Activated T-helper 2 cell treated with anti-CD3 and anti-CD28 coated beads, Interferon-gamma antibody, Interleukin-2, Interleukin-4, amounts not matched to agents 10 μg/mL and 5 μg/mL and 100 μg/mL, durations not matched to agents 14 hours and 24 hours and 36 hours (primary cell): ENCODE results near the gene PSMG4. TPM values are rescaled to one million over a fixed set of nuclear protein-coding genes. Genes with fewer than 3 reads are reported as not detected.

Experiments
- DNase-seq: peaks from one replicate; pipeline ENCODE4 v3.0.0; 2021; ENCODE audit warnings: low spot score
- H3K27ac Mint-ChIP-seq: one replicate; pipeline ENCODE4 v1.8.0; 2021; ENCODE audit warnings: mixed read lengths
- H3K27me3 Mint-ChIP-seq: one replicate; pipeline ENCODE4 v1.8.0; 2021; ENCODE audit warnings: low read depth, mixed read lengths
- H3K36me3 Mint-ChIP-seq: one replicate; pipeline ENCODE4 v1.8.0; 2021; ENCODE audit warnings: low read depth, mixed read lengths
- H3K4me1 Mint-ChIP-seq: one replicate; pipeline ENCODE4 v1.8.0; 2021; ENCODE audit warnings: low read depth, mixed read lengths
- H3K4me3 Mint-ChIP-seq: one replicate; pipeline ENCODE4 v1.8.0; 2021; ENCODE audit warnings: low read depth, mild to moderate bottlenecking, moderate library complexity, mixed read lengths
- H3K9me3 Mint-ChIP-seq: one replicate; pipeline ENCODE4 v1.8.0; 2021; ENCODE audit warnings: mixed read lengths
- intact Hi-C: fragments of 100-400 bp; cut with micrococcal nuclease; formaldehyde crosslinking; loops from one replicate; pipeline ENCODE4 v1.15.1; 2023
- total RNA-seq: library from RNA; stranded (reverse); gene quantifications from 2 replicates; pipeline ENCODE4 v1.2.3, GENCODE V29; 2022

PSMG4 gene
- total RNA-seq, 1 donor from 2014 or later, result 30.9 TPM

DNA sequence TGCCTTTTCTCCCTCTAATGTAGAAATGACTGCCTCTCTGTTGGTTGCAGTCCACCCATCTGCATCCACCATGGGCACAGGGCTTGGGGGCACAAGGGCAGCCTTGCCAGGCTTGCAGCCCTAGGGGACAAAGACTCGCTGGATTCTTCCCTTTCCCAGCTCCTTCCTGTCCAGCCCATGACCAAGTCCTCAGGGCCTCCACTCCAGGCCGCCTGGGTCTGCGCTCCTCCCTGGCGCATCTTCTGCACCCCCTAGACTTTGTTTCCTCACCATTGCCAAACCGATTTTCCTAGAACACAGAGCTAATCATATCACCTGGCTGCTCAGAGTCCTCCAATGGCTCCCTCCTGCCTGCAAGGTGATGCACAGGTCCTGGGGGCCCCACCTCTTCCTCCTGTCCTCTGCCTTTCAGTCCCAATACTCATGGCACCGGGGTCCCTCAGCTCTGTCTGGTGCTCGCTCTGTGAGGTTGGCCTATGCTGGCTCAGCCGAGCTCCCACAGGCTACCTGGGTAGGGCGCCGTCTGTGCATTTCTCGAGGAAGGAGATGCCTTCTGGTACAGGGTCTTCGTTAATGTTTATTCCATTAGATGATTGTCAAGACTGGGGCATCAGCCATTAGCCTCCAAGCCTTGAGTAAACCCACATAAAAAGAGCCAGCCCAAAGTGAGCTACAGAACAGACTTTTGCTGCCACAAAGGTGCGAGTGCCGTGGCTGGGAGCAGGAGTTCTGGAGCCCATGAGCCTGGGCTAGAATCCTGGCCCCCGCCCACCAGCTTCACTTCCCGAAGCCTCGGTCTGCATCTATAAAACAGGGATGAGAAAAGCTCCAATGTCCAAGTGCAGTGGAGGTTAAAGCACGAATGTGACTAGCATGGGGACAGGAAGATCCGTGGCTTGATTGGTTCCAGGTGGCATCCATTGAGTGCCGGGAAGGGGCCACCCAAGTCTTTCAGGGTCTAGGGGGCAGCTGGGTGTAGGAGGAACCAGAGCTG lies 17.7 kb downstream of the PSMG4 start:
- Mint-ChIP-seq H3K27me3 (no peaks in the 10 kb centered on the region), H3K27ac (no peak overlapping the region), H3K9me3 (no peaks in the 10 kb centered on the region), H3K36me3 (peaks cover 15% of the 10 kb centered on the region), H3K4me3 (no peak overlapping the region), H3K4me1 (peaks cover 2% of the 10 kb centered on the region)
- DNase-seq, result no peak
- intact Hi-C loops, result loop anchor here (5.0 kb wide), 1 partner anchor 181 kb away; the partner anchor contains the start of gene SLC22A23

DNA sequence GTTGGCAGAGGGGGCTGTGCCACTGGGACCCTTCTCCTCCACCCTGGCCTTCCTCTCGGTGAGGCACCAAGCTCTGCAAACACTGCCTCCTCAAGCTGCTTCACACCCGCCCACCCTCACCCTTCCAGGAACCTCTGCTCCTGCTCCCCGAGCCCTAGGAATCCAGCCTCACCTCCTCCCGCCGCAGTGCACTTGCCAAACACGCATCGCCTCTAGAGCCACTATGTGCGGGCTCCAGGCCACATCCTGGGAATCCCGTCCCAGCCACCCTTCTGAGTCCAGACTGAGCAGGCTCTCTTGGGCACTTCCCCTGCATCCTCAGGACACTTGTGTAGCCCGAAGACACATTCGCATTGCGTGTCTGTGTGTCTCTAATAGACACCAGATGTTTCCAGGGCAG lies 18.5 kb downstream of the PSMG4 start:
- no peak overlapping the region for H3K4me3 Mint-ChIP-seq
- DNase-seq, result no peak
- no peaks in the 10 kb centered on the region for H3K9me3 Mint-ChIP-seq
- intact Hi-C loops, result loop anchor here (5.0 kb wide), 1 partner anchor 180 kb away; the partner anchor contains the start of gene SLC22A23
- H3K27me3 Mint-ChIP-seq, result no peaks in the 10 kb centered on the region
- peaks cover 2% of the 10 kb centered on the region for H3K4me1 Mint-ChIP-seq
- H3K27ac Mint-ChIP-seq, result no peak overlapping the region
- H3K36me3 Mint-ChIP-seq, result peaks cover 9% of the 10 kb centered on the region

DNA sequence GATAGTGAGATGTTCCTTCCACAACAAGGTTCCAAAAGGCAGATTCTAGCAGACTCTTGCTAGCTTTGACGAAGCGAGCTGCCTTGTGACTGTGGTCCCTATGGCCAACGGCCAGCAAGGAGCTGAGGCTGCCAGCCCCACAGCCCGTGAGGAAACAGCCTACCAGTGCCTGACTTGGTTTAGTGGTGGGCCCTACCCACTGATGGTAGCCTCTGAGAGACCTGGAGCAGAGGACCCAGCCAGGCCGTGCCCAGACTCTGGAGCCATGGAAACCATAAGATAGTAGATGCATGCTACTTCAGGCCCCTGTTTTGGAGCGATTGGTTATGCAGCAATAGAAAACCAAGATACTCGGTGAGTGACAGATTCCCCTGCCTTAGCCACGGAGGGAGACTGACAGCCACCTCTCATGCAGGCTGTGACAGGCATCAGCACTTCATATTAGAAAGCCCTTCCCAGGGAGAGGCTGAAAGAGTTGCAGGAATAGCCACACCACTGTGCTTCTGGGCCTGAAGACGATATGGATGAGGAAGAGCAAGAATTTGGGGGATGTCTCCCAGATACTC lies 19.2 kb downstream of the PSMG4 start:
- peaks cover 9% of the 10 kb centered on the region for H3K36me3 Mint-ChIP-seq
- peaks cover 2% of the 10 kb centered on the region for H3K4me1 Mint-ChIP-seq
- DNase-seq, result no peak
- no peaks in the 10 kb centered on the region for H3K9me3 Mint-ChIP-seq
- H3K27ac Mint-ChIP-seq, result no peak overlapping the region
- intact Hi-C loops, result loop anchor here (5.0 kb wide), 1 partner anchor 179 kb away; the partner anchor contains the start of gene SLC22A23
- H3K4me3 Mint-ChIP-seq, result no peak overlapping the region
- no peaks in the 10 kb centered on the region for H3K27me3 Mint-ChIP-seq

DNA sequence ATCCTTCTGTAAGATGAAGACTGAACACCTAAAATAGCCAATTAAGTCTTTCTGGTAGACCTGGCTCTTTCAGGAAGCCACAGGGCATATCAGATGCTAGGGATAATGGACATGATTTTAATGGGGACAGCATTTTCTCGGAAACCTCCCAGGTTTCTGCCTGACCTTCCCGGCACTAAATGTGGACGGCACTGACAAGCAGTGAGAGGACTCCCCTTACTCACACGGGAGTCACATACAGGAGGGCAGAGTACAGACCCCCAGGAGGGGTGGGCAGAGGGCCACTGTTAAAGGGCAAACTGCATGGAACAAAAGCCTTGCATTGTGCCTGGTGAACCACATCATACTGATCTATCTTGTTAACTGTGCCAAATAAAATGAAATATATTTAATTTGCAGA lies 19.9 kb downstream of the PSMG4 start:
- intact Hi-C loops, result loop anchor here (1.0 to 5.0 kb wide), 2 partner anchors 179 to 454 kb away; partner anchors contain the start of gene SLC22A23
- Mint-ChIP-seq H3K9me3 (no peaks in the 10 kb centered on the region), H3K27me3 (no peaks in the 10 kb centered on the region), H3K4me1 (peaks cover 2% of the 10 kb centered on the region), H3K27ac (no peak overlapping the region), H3K36me3 (peaks cover 8% of the 10 kb centered on the region), H3K4me3 (no peak overlapping the region)
- DNase-seq, result no peak

DNA sequence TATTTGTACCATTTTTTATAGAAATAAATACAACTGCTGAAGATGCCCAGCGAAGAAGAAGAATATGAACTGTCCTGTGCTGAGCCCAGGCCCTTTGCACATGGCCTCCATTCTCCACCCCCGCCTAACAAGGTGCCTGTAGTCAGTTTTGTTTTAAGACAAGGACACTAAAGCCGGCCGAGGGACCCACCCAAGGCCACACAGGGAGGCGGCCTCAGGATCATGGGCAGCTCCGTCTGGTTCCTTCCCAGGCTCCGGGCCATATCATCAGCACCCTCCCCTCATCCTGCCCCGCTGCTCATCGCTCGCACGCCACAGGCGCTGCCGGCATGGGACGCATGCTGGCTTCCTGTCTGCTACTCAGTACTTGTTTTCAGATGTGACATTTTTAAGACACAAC lies 21.3 kb downstream of the PSMG4 start:
- H3K9me3 Mint-ChIP-seq, result no peaks in the 10 kb centered on the region
- H3K27me3 Mint-ChIP-seq, result no peaks in the 10 kb centered on the region
- DNase-seq, result no peak
- no peaks in the 10 kb centered on the region for H3K4me1 Mint-ChIP-seq
- H3K27ac Mint-ChIP-seq, result no peak overlapping the region
- no peak overlapping the region for H3K4me3 Mint-ChIP-seq
- H3K36me3 Mint-ChIP-seq, result peaks cover 3% of the 10 kb centered on the region
- intact Hi-C loops, result no loop called here

DNA sequence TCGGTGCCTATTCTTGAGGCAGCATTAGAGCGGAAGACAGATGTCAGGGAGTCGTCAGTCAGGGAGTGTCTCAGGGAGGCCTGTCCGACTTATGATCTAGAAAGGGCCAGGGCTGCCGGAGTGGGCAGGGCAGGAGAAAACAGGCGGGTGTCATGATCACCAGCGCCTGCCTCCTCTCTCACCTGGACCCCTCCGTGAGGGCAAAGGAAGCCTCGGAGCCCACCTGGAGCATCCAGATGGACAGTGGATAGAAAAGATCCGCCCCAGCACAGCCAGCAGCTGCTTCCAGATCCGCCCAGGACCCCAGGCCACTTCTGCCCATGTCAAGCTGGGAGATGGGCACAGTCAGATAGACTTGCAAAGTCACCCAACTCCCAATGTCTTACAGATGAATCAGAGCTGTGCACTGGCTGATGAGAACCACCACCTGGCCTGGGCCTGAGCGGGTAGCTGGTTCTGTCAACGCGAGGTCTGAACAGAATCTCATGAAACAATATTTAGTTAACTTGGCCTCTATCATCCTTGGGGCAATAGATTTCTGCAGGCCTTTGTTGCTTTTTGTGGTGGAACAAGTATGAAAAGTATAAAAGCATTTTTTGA lies 22.2 kb downstream of the PSMG4 start:
- DNase-seq, result no peak
- Mint-ChIP-seq H3K4me3 (no peak overlapping the region), H3K9me3 (no peaks in the 10 kb centered on the region), H3K27me3 (no peaks in the 10 kb centered on the region), H3K4me1 (no peaks in the 10 kb centered on the region), H3K27ac (no peak overlapping the region), H3K36me3 (peaks cover 3% of the 10 kb centered on the region)
- intact Hi-C loops, result no loop called here

DNA sequence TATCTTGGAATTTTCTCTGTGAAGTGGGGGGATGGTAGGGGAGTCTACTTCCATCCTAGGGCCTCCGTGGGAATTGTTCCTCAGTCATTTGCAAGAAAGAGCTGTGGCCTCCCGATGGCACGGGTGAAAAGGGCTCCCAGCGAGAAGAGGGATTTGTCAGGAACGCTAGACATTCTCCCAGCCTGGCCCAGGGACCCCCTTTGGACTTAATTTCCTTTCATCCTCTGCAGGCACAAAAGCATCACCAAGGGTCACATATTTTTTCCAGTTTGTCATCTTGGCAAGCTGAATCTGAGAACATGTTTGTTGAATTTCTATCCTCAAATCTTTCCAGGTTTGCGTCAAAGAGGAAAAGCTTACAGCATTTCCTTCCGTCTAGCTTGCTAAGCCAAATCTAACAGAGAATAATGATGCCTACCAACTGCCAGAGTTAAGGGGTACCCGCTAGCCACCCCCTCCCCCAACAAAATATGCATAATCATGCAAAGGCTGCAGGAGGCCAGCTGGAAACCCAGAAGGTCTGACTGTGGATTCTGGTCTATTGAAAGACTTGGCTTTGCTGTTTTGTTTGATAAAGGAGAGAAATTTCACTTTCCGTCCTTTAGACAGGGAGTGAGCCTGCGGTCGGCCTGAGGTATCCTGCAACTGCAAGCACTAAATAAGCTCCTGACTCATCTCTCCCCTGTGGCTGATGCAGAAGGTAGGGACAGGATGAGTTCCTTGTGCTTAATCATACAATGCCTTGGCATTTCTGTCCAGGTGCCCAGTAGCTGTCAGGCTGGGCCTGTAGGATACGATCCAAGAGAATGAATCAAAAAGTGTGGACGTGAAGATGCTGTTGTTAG lies 23.1 kb downstream of the PSMG4 start:
- H3K27me3 Mint-ChIP-seq, result no peaks in the 10 kb centered on the region
- no peak overlapping the region for H3K4me3 Mint-ChIP-seq
- intact Hi-C loops, result no loop called here
- DNase-seq, result no peak
- no peak overlapping the region for H3K27ac Mint-ChIP-seq
- H3K4me1 Mint-ChIP-seq, result no peaks in the 10 kb centered on the region
- H3K9me3 Mint-ChIP-seq, result no peaks in the 10 kb centered on the region
- H3K36me3 Mint-ChIP-seq, result peaks cover 3% of the 10 kb centered on the region

DNA sequence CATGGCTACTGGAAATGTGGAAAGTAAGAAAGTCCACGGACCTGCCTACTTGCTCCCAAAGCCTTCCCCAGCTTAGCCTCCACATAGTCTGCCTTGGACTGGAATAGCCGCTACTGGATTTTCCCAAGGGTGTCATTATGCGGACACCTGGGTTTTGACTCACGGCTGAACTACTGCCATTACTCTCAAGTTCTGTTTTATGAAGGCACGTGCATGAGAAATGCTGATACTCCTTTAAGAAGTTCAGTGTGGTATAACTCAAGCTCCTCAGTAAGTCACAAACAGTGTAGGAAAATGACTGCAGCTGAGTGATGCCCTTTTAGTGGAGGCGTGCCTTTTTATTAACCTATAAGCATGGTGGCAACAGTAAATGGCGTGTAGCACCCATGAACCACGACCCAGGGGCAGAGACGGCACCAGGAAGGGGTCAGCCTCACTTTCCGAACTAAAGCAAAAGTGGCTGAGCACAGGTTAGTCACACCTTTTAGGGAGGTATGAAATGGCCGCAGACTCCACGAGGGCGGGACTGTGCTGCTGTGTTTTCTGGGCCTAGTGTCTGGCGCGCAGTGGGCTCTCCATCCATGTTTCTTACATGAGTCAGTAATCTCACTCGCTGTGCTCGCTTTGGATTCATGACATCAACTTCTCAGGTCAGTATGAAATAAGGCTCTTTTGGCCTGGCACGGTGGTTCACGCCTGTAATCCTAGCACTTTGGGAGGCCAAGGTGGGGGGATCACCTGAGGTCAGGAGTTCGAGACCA lies 23.9 kb downstream of the PSMG4 start:
- Mint-ChIP-seq H3K9me3 (no peaks in the 10 kb centered on the region), H3K4me1 (no peaks in the 10 kb centered on the region), H3K36me3 (peaks cover 3% of the 10 kb centered on the region), H3K4me3 (no peak overlapping the region), H3K27me3 (no peaks in the 10 kb centered on the region), H3K27ac (no peak overlapping the region)
- DNase-seq, result no peak
- intact Hi-C loops, result no loop called here

DNA sequence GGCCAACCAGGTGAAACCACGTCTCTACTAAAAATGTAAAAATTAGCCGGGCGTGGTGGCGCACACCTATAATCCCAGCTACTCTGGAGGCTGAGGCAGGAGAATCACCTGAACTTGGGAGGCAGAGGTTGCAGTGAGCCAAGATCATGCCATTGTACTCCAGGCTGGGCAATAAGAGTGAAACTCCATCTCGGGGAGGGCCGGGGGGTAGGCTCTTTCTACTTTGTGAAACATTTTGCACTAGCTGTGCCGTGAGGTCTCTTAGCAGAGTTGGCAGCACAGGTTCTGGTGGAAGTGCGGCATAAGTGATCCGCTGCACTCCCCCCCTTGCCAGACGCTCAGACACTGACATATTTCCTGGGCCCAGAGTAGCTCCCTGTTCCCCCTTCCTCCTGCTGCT lies 24.5 kb downstream of the PSMG4 start:
- intact Hi-C loops, result no loop called here
- H3K4me1 Mint-ChIP-seq, result no peaks in the 10 kb centered on the region
- H3K27me3 Mint-ChIP-seq, result no peaks in the 10 kb centered on the region
- H3K27ac Mint-ChIP-seq, result no peak overlapping the region
- no peak overlapping the region for H3K4me3 Mint-ChIP-seq
- DNase-seq, result no peak
- peaks cover 3% of the 10 kb centered on the region for H3K36me3 Mint-ChIP-seq
- H3K9me3 Mint-ChIP-seq, result no peaks in the 10 kb centered on the region

DNA sequence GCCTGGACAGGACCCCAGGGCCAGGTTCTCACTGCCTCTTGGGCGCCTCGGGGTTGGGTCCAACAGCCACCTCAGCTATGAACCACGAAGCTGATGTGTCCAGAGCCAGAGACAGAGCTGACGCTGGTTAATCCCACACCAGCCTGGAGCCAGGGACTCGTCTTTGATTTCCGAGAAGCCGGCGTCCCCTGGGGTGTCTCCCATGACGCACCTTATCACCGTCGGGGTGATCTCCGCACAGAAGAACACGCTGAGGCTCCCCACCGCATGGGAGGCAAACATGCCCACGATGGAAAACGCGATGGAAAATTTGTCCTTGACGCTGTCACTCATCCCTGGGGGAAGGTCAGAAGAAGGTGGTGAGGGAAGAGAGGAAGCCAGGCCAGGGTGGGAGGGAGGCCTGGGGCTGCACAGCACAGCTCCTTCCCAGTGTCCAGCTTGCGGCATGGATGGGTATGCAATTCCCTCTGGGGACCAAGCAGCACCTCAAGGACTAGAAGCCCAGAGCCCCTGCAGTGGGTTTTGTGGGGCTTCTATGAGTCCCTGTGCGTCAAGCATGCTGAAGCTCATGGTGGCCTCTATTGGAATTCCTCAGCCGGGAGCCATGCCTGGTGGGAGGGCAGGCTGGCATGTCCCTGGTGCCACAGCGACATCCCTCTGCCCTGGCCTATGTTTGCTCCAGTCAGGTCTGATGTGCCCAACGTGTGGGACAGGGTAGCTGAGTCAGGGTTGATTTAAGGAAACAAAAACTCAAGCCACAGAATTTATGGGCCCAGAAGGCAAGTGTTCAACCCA lies 25.1 kb downstream of the PSMG4 start:
- peaks cover 3% of the 10 kb centered on the region for H3K36me3 Mint-ChIP-seq
- no peak overlapping the region for H3K4me3 Mint-ChIP-seq
- DNase-seq, result no peak
- H3K27ac Mint-ChIP-seq, result no peak overlapping the region
- intact Hi-C loops, result no loop called here
- H3K9me3 Mint-ChIP-seq, result no peaks in the 10 kb centered on the region
- H3K27me3 Mint-ChIP-seq, result no peaks in the 10 kb centered on the region
- H3K4me1 Mint-ChIP-seq, result no peaks in the 10 kb centered on the region

DNA sequence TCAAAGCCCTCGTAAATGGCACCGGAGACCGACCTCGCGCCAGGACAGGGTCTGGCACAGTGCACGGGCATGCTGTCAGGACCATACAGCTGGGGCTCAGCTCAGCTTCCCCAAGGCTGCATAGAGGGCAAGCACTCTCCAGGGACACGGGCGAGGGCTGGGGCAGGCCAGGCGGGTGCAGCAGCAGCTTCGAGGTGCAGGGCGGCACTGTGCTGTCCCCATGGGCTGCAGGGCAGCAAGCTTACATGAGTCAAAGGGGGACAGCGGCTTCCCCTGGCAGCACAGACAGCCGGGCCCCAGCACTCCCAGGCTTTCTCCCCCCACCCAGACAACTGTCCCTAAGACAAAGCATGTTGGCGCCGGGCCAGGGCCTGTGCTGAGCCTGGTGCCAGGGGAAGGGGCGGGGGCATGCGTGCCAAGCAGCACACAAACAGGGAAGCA lies 25.7 kb downstream of the PSMG4 start:
- Mint-ChIP-seq H3K4me1 (no peaks in the 10 kb centered on the region), H3K9me3 (no peaks in the 10 kb centered on the region), H3K36me3 (peaks cover 3% of the 10 kb centered on the region), H3K27me3 (no peaks in the 10 kb centered on the region), H3K27ac (no peak overlapping the region), H3K4me3 (no peak overlapping the region)
- DNase-seq, result no peak
- intact Hi-C loops, result no loop called here
